Amygdala (tissue), 56 donors: ENCODE data around the gene SPOCK1.

Experiments
- DNase-seq, 56 donors: peaks; one replicate each; lab custom pipeline; 2025; lab: John Stamatoyannopoulos, UW

SPOCK1 gene

DNA sequence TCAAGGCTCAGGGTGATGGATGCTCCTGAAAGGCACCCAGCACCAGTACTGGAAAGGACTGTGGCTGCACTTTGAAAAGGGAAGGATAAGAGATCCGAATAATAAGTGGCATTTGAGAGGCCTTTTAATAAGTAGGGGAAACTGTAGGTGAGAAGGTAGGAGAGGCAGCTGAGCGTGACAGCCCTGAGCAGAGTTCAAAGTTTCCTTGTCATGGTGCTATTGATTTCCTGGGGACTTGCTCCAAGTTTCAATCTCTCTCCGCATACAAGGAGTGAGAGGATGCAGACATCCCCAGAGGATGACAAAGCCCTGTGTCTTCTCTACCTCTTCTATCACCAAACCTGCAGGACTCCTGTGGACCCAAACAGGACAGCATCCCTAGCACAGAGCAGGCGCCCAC is 354.5 kb downstream of the SPOCK1 start:
- no peak for DNase-seq

DNA sequence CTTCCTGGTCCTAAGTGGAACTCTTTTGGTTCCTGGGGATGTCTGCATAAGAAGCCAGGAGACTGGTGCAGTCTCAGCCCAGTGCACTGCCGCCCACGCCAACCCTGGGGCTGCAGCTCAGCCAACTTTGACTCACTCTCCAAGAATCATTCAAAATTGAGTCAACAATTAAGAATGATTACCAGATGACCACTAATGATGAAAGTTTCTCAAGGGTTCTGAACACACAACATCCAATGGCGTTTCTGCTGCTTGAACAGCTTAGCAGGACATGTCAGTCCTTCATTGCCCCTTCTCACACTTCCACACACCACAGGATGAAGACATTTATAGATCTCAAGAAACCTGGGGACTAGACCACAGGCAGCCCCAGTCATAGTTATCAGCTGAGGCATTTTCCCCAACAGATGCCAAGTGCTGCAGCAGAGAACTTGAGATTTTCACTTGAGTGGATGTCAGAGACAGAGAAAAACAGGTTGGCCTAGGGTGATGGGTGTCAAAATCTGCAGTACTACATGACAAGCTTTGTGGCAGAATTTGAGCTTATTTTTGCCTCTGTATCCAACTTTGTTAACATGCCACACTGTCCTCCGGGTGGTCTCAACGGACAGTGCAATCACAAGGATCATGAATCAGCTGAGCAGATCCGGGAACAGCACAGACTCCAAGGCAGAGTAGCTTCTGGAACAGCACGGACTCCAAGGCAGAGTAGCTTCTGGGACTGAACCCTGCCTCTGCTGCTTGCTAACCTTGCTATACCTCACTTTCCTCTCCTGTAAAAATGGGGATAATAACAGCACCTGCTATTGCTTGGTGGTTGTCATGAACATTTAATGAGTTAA is 356.1 kb downstream of the SPOCK1 start:
- DNase-seq: no peak

DNA sequence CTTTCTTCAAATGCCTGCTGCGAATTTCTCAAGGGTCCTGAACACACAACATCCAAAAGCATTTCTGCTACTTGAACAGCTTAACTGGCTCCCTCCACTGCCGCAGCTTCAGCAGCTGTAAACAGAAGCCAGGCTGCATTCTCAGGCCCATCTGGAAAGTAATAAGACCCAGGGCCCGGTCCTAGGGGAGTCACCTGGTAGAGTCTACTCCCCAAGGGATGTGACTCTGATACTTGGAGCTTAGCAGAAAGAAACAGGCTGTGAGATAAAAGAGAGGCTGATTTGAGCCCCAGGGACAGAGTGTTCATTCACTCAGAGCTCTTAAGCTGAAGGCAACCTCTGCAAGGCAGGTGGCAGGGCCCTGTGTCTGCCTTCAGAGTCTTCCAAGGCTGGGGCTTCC is 356.8 kb downstream of the SPOCK1 start:
- no peak for DNase-seq

DNA sequence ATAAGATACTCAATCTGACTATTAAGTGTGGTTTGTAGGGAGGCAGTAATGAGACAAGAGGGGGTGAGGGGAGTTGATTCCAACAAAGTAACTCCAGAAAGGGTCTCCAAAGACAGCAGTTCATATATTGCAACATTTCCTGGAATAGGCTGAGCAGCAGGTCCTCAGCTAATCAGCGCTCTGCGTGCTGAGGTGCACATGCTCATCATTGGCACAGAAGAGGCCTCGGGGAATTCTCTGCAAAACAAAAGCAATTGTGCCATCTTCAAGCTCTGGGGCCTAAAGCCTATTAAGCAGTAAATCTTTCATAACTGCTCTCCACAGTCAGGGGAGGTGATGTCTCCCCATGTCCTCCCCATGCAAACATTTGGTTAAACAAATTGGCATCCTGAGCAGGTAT is 357.3 kb downstream of the SPOCK1 start:
- DNase-seq: no peak

DNA sequence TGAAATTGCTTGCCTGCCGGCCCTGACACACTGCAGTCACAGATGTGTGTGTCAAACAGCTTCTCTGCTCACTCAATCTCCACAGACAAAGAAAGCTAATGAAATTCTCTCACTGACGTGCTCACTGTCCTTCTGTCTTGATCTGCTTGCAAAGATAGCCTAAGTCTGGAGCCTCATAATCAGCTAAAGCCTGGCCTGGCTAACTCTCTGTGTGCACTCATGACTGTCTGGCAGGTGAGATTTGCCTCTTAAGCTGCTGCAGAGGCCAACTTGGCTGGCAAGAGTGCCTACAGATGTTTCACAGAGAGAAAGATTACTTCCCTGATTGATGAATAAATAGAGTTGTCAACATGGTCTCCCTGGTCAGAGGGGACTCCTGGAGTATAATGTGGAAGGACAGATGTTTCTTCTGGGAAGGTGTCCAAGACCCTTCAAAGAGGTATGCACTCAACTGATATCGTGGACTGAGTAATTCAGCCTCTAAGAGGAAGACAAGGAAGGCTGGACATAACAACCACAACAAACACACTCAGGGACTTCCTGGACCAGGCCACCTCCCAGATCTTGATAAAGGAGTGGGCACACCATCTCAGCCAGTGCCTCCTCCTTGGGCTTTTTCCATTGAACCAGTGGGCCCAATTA is 362.0 kb downstream of the SPOCK1 start:
- no peak for DNase-seq

DNA sequence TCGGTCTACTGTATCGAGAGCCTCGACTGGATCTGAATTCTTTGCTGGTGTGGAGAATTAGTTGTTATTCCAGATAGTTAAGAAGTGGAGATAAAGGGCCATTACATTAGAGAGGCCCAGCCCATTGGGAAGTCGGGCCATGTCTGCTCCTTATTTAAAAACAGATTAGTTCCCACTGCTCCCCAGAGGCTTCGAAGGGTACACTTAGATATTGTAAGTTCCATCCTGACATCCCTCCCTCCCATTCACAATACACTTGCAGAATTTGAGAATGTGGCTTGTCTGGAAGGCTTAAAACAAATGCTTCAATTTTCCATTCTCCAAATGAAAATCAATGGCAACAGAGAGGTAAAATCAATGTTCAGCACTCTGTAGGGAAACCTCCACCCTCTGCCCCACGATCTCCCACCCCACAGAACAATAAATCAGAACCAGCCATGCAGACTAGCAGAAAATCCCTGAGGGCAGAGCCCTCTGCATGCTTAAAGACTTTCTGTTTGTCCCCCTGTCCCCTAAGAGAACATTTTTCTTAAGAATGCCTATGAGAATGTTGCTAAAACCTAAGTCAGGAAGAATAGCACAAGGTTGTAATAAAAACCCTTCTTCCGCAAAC is 364.1 kb downstream of the SPOCK1 start:
- no peak for DNase-seq

DNA sequence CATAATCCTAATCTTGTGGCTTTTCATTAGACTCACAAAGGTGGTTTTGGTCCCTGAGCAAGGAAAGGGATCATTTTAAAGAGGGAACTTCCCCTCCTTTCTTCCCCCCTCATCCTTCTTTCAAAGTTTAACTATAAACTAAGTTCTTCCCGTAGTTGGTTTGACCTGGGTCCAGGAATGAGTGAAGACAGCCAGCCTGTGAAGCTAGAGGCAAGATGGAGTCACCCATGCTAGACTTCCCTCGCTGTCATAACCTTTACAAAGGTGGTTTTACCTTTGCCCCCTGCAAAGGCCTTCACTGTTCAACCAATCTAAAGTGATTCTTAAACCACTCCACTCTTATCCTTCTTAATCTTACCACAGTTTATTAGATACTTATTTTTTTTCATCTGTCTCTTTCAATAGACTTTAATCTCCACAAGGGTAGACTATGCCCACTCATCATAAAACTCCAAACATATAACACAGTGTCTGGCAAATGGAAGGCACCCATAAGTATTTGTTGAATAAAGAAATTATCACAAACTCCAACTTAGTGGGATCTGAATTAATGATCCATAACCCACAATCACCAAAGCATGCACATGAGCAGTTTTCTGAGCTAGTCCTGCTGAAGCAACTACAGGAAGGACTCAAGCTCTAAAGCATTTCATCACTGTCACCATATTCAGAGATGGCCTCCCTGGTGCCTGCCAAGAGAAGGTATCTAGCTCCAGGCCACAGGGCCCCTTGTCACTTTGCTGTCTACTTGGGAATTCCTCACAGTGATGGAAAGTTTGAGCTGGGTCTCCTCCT is 369.0 kb downstream of the SPOCK1 start:
- no peak for DNase-seq

DNA sequence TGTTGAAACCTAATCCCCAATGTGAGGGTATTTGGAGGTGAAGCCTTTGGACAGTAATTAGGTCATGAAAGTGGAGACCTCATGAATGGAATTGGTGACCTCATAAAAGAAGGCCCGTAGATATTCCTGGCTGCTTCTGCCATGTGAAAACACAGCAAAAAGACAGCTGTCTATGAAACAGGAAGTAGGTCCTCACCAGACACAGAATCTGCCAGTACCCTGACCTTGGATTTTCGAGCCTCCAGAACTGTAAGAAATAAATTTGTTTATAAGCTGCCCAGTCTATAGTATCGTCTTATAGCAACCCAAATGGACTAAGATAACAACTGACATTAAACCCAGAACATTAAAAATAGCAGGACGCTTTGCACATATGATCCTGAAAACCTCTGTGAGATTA is 371.1 kb downstream of the SPOCK1 start:
- no peak for DNase-seq

DNA sequence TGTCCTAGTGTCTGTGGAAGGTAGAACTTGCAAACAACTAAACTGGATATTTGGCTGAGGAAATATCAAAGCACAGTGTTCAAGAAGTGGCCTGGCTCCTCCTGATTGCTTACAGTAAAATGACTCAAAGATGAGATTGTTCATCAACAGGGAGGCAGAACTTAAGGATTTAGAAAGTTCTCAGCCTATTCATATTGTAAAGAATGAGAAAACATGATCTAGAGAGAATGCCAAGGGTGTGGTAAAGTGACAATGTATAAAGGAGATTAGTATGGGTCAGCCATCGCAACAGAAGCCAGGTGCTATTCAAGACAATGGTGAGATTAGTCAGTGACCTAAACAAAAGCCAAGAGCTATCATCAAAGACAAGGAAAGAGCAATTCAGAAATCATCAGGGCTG is 372.3 kb downstream of the SPOCK1 start:
- DNase-seq: no peak

DNA sequence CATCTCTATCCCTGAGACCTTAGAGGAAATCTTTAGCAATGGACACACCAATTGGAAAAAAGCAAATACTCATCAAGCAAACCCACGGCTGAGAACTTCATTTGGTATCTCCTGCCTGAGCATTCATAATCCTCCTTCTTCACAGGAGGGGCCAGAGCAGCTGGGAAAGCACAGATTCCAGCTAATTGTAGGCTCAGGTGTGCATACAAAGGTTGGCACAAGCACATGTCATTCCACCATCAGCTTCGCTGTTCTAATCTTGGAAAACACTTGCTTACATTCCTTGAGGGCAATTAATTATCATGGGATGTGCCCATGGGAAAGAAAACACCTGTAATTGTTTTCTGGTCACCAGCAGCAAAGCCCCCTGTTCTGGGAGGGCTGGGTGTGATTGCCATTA is 376.6 kb downstream of the SPOCK1 start:
- no peak for DNase-seq

DNA sequence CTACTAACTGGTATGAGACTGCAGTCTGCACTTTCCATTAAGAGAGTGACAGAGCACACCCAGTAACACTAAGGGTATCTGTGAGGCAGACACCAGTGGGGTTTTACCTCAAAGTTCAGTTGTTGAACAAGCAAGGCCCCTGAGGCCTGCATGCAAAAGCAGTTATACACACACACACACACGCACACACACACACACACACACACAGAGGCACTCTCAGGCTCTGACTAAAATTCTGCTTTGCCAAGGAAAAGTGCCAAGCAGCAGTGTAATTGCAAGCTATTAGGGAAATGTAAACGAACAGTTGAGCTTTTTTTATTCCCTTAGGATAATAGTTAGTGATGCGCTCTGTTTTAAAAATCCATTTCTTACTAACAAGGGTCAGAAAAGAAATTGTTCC is 377.1 kb downstream of the SPOCK1 start:
- DNase-seq: no peak

DNA sequence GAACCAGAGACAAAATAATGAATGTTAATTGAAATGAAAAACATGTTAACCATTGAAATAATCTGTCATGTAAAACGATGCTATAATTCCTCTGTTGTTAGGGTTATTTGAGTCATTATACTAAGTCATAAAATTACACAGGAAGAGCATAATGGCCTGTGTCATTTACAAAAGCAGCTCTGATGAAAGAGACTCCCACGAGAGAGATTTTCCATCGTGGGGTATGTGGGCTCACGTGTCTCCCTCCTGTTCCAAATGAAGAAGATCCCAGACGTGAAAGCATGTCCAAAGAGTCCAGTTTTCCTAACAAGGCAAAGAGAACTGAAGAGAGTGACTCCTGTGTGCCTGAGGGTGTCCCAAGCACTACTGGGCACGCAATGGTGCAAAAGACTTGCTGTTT is 379.8 kb downstream of the SPOCK1 start:
- DNase-seq: no peak

DNA sequence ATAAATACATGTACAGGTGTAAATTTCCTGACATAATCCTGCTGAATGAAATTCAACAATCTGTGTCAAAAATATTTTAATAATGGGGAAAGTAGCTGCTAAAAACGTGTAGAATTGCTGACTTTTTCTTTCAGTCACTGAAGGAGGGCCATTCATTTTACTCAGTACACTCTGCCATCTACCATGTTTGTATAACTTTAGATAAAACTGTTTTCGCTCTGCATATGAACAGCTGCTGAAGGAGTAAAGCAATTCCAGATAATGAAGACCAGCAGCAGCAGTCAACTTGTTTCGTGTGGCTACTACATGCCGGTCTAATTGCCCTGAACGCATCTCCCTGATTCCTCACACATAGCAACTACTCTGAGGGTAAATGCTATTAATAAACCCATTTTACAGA is 380.5 kb downstream of the SPOCK1 start:
- no peak for DNase-seq

DNA sequence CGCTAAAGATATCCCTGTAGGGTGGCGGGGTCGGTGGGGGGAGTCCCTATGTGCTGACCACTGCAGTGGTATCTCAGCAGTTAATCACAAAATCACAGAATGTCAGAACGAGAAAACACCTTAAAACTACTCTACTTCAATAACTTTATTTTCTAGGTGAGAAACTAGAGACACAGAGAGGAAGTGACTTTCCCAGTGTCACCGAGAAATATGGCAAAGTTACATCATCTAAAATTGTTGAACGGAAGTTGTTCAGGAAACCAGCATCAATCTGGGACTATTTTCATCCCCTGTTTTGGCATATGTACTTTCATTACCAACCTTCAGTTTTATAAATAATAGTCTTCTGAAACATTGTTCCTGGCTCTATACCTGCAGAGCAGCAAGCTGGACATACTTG is 384.0 kb downstream of the SPOCK1 start:
- no peak for DNase-seq

DNA sequence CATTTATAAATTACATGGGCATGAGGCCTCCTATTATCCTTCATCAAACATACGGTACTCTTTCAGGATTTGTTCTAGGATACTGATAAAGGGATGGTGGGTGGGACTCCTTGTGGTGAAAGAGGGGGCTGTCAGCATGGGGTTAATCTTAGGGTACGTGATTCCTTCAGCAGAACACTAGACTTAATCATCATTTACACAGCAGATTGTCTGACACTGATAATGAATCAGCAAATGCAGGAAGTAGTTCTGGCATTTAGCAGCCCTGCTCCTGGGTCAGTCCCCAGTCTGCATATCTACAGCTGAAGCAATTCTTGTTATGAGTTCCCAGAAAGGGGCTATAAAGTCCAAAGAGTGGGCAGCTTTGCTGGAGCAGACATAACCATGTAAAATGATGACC is 384.6 kb downstream of the SPOCK1 start:
- no peak for DNase-seq

DNA sequence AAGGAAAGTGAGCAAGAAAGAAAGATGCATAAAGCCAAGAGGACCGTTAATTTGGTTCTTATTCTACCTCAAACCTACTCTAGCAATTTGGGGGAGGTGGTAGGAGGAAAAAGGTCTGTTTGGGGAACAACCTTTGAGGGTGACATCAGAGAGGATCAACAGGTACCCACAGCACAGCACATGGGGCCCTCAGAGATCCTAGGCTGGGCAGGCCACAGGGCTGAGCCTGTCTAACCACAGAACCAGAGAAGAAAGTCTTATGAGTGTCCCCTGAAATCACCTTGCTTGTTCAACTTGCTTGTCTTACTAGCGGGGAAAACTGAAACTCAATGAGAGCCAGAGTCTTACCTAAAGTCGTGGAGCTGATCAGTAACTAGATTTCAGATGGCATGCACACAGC is 385.2 kb downstream of the SPOCK1 start:
- DNase-seq: no peak

DNA sequence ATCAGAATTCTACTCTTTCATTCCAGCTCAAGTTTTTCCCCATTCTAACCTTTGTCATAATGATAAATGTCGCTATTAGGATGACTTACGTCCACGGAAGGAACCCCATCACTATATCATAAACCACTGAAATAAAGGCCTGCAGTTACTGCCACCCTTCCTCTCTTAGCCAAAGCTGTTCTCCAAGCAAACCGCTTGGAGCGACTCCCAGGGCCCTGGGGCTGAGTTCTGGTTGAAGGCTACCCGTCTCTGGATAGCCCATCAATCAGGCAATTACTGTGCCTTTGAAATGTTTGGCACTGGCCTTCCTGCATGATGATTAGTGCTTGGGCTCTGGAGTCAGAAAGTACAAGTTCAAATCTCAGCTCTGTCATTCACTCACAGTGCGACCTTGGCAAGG is 386.0 kb downstream of the SPOCK1 start:
- DNase-seq: no peak

DNA sequence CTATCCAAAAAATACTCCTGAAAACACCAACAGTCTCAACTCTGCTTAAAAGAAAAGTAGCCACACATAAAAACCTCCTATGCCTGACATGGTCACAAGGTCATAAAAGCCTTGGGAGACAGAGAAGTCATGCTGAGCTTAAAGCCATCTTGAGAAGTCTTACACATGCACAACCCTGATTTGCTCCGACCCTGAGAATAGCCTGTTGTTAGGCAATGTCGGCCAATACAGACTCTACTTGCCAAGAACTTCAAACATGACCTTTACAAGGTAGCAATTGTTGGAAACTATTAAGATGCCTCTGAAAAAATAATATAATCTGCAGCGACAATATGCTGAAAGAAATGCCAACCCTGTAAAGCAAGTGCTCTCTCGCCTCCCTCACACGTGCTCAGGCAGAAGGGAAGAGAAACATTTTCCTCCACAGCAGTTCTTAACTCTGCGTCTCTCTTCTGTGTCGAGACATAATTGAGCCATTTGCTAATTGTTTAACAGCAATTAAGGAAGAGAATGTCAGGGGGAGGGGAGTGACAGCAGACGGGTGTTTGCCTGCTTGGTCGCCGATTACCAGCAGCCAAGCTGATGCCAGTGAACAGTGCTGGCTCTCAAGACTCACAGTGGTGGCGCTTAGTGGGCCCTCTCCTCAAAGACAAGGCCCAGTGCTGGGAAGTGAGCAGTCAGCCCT is 393.6 kb downstream of the SPOCK1 start:
- peak in 1 of 56 donors; percentile 8 for DNase-seq

DNA sequence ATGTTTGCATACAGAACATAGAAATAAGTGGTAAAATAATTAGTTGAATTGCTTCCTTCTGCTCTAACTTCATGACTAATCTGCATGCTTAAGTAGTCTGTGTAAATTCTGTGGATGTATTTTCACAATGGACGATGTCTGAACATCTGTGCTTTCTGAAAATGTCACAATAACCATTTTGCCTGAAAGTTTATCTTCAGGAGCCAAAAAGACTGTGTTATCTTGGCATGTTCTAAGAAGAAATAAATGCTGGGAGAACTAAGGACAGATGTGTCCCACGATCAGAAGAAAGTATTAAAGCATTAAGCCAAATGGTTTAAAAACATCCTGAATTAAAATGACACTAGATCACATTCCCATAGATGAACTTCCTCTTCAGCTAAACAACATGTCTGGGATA is 397.6 kb downstream of the SPOCK1 start:
- no peak for DNase-seq

DNA sequence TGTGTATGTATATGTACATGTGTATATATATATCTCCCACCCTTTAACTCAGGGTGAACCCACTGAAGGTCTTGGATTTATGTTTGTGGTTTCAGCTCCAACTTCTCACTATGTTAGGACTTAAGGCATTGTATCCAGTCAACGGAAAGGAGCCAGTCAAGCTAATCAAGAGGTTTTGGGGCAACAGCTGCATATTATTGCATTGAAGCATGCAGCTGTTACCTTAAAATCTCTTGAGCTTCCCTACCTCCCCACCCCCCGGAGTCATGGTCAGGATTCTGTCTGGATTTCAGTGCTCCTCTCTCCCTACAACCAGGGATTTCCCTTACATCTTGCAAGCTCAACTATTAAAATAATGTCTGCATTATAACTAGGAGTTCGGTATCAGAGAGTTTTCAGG is 399.5 kb downstream of the SPOCK1 start:
- DNase-seq: no peak

DNA sequence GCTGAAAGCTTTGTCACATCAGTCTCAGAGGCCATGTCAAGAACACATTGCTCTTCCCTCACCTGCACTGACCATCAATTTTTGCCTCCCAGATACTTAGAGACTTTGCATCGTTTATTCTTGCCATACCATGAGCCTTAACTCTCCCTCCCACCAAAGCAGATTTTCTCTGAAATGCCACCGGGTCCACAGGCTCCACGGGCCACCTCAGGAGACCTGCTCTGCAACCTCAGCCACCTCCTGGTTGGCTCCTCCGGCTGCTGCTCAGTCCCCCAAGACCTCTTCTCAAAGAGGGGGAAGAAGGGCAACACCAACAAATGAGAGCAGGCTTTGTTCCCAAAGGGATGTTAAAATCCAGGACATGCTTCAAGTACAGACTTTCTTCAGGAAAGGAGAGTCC is 400.5 kb downstream of the SPOCK1 start:
- no peak for DNase-seq
